HG02840 (cell line): ENCODE results near the gene KIAA0040.

Experiments
- ATAC-seq: cut with Tn5 transposase; IDR thresholded peaks from one replicate; pipeline ENCODE4 v1.9.1; 2021; ENCODE audit warnings: mild to moderate bottlenecking, moderate library complexity, moderate number of reproducible peaks; ENCODE audit not compliant: unreplicated experiment, low FRiP score

The KIAA0040 gene

DNA sequence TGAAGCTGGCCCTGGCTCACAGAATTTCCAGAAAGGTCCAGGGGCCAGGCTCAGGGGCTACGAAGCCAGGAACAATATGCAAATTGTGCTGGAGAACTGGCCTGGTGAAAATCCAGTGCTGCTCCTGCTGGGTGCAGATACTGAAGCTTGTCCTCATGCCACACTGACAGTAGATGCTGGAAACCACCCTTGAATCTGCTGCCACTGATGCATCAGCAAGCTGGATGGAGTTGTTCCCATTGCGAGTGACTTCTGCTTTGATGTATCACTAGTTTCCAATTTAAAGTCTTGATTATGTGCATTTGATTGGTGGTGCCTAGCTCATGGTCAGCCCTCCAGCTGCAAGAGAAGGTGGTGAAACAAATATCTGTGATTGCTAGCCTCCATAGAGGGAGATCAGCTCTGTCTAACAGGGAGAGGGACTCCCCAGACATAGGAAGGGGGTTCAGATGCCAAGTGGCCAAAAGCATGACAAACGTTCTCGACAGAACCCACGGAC is 11.0 kb upstream of the KIAA0040 start:
- no peak for ATAC-seq

DNA sequence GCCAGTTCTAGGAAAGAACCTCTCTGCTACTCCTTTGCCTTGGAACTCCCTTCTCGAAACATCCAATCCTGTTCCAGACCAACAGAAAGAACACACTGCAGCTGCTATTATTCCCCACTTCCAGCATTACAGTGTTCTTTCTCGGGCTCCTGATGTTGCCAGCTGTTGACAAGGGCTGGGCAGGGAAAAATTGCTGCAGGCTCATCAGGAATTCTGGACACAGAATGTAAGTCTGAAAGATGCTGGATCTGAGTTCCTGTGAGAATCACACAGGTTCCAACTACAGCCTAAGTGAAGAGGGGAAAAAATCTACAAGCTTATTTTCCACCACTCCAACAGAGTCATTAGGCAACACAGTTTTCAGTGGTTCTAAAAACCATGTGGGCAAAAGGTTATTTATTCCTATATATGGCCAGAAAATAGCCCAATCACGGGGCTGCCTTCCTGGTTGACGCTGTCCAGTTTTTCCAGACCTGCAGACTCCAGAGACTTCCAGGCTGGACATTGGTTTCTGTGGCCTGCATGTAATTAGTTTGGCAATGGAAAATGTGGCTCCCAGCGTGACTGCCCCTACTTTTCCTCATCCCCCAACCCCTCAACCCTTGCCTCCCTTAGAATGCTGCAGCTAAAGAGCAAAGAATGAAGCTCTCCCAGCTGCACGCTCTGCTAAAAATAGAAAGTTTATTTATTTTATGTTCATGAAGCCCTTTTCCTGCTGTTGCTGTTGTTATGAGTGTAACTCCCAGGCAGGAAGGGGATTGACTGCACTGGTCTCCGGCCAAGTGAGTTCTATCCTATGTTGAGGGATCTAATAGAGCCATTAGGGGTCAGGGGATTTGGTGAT is 8.3 kb upstream of the KIAA0040 start:
- no peak for ATAC-seq

DNA sequence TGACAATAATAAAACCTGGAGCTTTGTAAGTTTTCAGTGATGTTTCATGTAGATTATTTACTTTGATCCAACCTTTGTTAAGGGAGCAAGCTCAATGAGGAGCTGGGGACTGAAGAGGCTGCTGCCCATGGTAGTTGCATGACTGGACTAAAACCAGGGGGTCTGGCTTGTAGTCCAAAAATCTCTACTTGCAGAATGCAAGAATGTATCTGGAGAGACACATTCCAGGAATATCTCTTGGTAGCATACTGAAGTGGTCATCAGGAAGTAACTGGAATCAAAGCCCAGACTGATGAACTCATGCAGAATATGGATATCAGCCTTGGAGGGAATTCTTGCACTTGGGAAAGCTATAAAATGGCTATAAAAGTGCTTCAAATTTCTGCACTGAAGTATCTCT is 5.8 kb upstream of the KIAA0040 start:
- ATAC-seq: no peak

DNA sequence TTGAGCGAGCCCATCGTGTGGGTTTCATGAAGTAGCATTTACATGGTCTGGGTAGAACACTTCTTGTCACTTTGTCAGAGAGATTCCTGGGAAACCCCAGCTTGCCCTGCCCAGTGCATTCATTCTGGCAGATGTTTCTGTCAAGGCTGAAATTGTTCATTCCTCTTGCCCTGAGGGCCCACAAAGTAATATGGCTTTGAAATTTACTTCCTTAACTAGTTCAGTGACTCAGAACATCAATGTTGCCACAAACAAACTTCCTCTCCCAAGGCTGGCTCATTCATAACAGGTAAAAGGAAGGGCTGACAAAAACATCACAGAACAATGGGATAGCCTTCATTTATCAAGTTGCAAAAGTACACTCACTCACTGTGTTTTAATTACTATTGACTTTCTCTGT is 5.0 kb upstream of the KIAA0040 start:
- no peak for ATAC-seq

DNA sequence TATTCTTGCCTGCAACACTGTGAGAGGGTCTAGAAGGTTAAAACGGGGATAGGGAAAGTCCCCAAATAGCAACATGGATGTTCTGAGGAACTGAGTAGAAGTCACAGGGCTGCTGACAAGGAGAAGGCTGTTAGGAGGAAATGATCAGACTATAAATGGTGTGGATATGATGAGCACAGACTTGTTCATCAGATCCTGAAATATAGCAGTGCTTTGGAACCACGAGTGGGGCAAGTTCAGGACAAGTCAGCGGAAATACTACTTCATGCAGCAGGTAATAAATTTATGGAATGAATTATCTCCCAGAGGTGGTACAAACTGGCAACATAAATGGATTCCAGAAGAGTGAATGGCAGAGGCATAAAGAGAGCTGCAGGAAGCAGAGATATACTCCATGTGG is 3.2 kb upstream of the KIAA0040 start:
- ATAC-seq: no peak

DNA sequence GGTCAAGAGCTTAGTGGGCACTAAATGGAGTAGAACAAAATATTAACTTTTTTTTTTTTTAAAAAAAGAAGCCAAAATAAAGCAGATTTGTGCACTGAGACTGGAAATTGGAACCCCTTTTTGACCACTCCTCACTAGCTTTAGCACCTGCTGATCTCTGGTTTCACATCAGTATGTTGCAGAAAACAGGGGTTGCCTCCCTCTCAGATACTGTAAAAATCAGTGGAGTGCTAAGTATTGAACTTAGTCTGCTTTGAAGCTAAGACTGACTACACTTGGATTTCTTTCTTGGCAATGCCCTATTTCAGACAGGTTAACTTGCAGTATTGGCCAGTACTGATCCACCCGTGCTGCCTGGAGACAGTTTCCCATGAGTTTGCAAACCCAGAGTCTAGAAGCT is 2.7 kb upstream of the KIAA0040 start:
- no peak for ATAC-seq

DNA sequence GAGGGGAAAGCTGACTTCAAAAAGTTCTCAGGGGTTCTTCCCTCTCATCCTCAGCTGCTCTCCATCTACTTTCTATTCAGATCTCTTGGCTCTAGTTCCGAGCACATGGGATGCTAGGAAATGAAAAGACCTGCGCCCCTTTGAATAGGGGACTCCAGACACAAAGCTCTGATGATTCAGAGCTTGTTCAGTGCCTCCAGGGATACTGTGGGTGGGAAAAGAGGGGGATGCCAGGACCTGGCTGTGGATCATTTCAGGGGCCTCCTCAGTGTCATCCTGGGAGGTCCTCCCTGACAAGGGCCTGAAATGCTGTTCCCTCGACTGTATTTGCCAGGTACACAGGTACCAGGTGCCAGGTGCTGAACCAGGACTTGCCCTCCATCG is 943 bp upstream of the KIAA0040 start:
- ATAC-seq: no peak

DNA sequence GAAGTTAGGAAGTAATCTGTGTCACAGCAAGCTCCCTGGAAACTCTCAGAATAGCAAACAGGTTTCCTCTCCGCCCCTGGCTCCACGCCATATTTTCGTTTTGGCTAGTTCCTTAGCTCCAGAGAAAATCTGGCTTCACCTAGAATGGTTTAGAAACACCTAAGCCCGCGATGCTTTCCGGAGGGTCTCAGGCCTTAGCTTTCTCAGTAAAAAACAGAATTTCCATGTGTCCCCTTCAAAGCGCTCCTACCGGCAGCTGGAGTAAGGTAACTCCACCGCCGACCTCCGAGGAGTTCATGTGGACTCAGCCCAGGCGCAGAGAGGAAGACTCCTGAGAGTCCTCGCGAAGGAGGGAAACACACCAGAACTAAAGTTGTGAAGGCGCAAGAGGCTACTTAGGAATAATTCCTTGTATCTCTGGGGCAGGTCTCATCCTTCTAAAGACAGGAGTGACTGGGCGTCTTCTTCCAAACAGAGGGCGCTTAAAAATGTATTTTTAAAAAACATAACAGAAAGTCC is 406 bp downstream of the KIAA0040 start:
- no peak for ATAC-seq

DNA sequence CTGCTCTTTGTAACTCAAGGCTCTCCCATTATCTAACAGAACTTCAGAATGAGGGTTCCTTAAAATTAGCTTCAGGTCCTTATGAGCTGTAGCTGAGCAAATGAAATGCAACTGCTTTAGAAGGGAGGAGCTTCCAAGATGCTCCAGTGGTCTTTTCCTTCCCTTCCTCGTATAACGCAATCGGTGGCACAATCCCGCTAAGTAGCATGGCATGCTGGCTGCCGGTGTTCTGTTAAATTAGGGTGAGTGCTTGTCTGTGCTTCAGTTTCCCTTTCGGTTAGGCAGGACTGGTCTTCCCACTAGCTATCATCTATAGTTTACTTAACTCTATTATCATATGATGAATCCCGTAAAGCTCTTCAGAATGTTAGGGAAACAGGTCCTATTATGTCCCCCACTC is 917 bp downstream of the KIAA0040 start:
- no peak for ATAC-seq

DNA sequence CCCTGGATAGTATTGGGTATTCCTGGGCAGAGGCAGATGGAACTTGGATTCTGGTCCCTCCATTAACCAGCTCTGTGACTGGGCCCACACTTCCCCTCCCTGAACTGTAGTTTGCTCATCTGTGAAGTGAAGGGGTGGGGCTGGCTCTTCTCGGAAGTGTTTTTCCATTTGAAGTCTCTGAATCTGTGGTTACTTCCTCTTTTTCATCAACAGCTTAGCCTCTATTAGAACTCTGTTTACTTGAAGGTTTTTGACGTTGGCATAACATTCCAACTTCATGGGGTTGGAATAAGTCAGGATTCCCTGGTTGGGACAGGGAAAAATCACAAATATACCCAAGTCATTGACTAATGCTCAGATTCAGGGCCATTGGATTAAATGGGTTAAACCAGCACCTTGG is 3.6 kb downstream of the KIAA0040 start:
- peak; percentile 46 for ATAC-seq

DNA sequence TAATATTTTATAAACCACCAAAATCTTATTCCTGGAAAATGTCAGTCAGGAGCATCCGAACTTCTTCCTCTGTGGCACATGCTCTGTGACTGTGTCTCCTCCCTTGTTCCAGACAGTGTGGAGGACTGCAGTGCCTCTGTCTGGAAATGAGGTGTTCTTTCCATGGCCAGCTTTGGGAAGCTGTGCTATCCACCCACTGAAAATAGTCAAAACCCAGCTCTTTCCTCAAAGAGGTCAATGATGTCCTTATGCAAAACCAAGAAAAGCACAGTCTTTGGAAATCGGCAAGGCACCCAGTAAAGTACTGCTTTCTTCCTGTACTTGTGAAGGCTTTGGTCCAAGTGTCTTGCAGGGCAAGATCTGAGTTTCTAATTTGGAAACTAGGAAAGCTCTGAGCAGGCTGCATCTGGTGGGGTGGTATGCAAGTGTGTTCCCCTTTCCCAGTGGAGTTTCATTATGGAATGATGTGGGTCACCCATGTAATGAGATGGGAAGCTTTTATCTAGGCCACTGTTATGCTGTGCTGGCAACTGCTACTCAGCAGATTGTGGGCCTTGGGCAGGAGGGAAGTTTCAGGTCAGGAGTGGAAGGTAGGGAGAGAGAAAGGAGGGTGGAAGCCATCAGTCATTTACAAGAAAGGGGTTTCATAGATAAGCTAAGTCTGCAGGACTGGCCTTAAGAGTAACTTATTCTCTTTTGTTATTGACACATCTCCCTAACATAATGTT is 6.0 kb downstream of the KIAA0040 start:
- ATAC-seq: no peak

DNA sequence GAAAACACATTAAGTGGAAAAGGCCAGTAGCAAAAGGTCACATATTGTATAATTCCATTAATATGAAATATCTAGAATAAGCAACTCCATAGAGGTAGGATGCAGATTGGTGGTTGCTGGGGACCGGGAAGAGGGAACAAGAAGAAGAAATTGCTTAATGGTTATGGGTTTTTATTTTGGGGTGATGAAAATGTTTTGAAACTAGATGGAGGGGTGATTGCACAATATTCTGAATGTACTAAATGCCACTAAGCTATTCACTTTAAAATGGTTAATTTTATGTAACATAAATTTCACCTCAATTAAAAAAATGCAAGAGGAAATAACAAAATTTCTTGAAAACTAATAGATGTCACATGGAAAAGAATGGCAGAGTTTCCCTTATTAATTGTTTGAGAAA is 6.7 kb downstream of the KIAA0040 start:
- ATAC-seq: no peak

DNA sequence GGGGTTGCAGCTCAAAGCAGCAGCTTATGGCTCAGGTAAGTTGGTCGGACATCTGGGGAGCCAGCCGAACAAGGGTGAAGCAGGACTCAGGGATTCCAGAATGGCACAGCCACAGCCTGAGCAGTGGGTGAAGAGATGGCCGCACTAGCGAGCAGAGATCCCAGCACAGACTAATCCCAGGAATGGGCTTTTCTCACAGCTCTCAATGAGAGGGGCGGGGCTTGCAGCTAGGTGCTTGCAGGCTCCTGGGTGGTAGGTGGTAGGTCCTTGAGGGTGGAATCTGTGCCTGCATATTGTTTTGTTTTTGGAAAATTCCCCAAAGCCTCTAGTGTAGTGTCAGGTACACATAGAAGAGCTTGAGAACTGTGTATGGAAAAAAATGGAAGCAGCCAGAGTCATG is 9.0 kb downstream of the KIAA0040 start:
- no peak for ATAC-seq

DNA sequence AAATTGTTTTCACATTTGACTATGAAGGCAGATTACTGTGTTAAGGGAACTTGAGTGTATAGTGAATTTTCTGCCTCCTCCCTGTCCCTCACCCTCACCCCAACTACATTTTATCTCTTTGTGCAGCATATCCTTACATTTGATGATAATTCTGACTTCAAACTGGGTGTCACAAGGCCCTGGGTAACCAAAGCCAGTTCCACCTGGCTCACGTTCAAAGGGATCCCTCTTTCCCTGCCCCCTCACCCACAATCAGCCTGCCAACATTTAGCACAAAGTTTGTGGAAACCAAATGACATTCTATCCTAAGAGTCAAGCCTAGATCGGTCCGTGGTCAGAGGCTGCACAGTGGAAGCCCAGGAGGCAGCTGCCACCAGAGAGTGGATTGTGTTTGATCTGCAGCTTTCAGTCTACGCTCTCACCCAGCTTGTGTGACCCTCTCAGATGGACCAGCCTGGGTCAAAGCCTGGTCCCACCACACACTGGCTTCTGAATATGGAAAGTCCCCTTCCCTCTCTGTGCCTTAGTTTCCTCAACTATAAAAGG is 10.3 kb downstream of the KIAA0040 start:
- no peak for ATAC-seq

DNA sequence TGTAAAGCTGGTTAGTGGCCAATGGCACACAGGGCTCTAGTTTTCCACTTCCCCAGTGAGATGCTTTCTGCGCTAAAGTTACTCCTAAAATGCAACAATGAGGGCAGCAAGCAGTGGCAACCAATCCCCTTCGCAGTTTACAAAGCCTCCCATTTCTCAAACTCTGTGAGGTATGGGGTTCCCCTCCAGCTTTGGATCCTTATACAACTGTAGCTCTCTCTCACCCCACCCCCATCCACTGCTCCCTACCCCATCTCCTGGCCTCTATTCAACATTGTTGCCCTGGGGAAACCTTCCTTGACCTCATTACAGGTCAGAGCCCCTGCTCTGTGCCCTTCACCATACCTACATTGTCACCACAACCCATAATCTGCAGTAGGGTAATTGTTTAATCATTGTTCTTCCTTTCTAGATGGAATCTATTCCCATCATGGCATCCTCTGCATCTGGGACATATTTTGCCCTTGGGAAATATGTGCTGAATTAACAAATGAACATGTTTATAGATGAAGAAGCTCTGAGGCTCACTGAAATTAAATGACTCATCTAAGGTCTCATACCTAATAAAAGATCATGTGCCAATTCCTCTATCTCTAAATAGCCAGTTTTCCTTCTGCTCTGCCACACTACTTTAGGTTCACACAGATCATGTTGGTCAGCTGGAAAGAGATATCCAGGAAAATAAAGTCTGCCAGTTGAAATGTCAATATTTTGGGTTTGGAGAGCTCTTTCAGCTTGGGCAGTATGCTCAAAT is 12.6 kb downstream of the KIAA0040 start:
- ATAC-seq: no peak

DNA sequence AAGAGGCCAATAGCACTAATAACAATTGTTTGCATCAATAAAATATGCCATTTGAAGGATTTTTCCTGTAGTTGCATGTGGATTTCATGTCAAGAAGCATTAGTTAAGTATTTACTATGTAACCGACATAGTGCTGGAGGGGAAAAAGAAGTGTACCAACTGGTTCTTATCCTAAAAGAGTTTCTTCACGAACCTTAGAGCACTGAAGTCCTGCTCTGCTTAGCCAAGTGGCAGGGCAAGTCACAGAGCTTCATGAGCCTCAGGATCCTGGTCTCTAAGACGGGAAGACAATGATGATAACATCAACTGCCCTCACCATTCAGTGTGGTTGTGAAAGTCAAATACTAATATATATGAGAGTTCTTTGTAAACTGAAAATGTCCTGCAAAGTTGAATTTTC is 14.1 kb downstream of the KIAA0040 start:
- ATAC-seq: no peak

DNA sequence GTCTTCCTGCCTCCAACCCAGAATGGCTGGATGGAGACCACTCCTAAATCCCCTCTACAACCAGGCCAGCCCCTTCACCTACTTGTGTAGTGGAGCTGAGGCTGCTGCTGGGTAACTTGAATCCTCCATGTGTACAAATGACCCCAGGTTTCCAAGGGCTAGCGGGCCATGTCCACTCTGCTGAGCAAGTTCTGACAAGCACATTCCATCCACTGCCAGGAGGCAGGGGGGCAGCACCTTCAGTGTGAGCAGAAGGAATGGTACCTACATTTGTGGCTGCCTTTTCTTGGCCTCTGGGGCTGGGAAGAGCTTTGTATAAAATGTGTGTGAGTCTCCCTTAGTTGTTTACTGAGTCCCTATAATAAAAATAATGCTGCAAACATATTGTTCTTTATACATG is 14.5 kb downstream of the KIAA0040 start:
- no peak for ATAC-seq

DNA sequence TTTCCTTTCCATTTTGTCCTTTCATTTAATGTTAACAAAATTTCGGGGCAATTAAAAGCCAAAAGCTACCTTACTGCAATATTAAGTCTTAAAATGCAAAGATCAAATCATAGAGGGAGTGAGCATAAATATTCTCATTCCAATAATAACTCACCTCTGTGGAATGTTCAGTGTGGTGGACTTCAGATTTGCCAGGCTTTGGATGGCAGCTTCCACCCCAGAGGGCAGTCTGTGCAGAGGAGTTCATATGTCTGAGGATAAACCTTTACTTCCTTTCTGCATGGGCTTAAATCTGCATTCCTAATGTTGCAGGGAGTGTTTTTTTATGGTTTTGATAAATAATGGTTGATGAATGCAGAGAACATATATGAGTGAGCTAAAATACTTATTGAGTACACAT is 16.3 kb downstream of the KIAA0040 start:
- ATAC-seq: no peak

DNA sequence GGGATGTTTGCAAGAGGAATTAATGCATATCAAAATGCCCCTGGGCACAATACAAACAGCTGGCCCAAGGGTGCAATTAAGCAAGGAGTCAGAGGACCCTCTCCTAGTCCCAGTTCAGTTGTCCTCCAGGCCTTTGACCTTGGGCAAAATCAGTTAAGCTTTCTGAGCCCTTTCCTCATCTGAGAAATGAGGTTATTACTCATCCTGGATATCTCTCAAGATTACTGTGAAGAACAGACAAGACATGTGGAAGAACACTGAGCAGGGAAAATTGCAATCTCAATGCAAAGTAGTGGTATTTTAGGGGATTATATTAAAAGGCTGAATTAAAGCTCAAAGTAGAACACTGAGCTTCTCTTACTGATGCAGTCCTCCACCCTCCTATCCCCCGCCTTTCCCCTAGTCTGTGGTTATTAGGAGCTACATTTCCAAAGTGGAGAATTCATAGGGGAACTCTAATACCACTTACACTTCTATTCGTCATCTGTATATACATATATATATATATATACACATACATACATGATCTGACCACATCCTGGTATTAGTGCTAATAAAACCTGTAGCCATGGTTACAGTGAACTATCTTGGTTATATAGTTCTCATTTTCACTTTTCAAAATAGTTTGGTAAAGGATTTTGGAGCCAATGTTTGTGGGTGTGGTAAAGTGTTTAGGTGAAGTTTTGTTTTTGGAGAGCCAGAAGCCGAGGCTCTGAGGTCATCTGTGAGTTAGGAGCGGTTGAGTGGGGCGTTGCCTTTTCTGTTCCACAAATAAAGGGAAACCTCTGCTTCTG is 18.1 kb downstream of the KIAA0040 start:
- no peak for ATAC-seq

DNA sequence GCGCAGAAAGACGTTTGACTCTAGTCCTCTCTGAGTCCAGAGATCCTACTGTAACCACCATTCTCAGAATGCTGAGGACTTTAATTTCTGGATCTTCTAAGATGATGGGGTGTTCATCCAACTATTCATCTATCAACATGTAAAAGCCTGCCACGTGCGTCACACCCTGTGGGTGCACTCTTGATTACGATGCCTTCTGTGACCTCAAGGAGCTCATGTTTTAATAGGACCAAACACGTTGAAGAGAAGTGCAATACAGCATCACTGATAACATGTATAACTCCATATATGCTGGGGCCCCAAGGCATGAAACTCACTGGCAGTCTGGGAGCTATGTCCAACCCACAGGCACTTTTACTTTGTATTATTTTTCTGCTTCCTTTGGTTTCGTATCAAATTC is 19.0 kb downstream of the KIAA0040 start:
- ATAC-seq: no peak
